ENCODE measurements around the gene LRRK1. TPM values are rescaled to one million over a fixed set of nuclear protein-coding genes. Genes with fewer than 3 reads are reported as not detected.
"Not testable (repeated sequence)": the region's sequence is repeated elsewhere in the genome, so short reads cannot be mapped to it uniquely, and the experiment has no call there.

LRRK1 gene
- total RNA-seq, 1 donor from 2014 or later: 4.2 TPM

DNA sequence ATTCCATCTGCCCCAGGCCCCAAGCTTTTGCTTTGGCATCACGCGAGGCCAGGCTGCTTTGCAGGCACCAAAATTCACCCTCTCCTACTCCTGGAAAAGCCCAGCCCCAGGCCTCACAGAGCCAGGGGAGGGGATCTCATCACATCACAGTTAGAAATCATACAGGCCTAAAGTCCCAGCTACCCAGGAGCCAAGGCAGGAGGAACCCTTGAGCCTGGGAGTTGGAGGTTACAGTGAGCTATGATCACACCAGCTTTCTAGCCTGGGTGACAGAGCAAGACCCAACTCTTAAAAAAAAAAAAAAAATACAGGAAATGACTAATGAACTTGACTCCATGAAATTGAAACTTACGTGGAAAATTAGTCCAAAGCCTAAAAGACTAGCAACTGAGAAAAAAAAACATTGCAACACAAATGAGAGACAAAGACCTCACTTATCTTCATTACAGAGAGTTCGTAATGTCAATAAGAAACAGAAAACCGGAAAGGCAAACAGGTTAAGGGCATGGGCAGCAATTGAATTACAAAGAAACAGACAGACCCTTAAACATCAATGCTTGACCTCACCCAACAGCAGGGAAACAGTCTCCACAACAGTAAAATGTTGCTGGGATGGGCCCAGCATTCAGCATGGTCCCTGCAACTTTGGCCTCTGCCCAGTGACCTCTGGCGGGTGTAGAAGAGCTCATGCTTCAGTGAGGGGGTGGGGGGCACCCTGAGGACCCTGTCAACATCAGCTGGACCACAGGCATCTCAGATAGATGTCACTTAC, 151.5 kb downstream of the LRRK1 start:
- TF ChIP-seq, protein P1, sequence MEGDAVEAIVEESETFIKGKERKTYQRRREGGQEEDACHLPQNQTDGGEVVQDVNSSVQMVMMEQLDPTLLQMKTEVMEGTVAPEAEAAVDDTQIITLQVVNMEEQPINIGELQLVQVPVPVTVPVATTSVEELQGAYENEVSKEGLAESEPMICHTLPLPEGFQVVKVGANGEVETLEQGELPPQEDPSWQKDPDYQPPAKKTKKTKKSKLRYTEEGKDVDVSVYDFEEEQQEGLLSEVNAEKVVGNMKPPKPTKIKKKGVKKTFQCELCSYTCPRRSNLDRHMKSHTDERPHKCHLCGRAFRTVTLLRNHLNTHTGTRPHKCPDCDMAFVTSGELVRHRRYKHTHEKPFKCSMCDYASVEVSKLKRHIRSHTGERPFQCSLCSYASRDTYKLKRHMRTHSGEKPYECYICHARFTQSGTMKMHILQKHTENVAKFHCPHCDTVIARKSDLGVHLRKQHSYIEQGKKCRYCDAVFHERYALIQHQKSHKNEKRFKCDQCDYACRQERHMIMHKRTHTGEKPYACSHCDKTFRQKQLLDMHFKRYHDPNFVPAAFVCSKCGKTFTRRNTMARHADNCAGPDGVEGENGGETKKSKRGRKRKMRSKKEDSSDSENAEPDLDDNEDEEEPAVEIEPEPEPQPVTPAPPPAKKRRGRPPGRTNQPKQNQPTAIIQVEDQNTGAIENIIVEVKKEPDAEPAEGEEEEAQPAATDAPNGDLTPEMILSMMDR (IDR thresholded peaks at IDR 0.05; ENCODE audit: insufficient read depth, low read length, severe bottlenecking): no peak
- peaks cover 2% of the 10 kb centered on the region for H3K36me3 ChIP-seq (ENCODE audit: control insufficient read depth, insufficient read depth, low read length)
- FAIRE-seq (no peak), DNase-seq (ENCODE audit: low read depth) (peak; percentile 90)
- no peak overlapping the region for H3K4me3 ChIP-seq (ENCODE audit: low read depth, low read length)
- no peaks in the 10 kb centered on the region for H3K27me3 ChIP-seq (ENCODE audit: control insufficient read depth, insufficient read depth, low read length)

DNA sequence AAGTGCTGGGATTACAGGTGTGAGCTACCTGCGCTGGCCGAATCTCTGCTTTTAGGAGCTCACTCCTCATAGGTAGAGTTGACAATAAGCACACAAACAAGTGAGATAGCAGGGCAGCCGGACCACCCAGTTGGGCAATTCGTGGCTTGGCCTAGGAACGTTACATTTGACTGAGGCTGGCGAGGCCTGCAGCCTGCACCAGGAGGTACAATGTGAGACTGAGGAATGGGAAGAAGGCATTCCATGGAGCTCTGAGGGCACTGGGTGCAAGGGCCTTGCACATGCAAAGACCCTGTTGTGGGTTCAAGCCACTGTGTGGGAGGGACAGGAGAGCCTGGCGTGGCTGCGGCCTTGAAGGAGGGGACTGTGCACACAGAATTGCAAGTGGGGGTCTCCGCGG, 152.5 kb downstream of the LRRK1 start:
- FAIRE-seq (no peak), DNase-seq (ENCODE audit: low read depth) (no peak)
- no peaks in the 10 kb centered on the region for H3K27me3 ChIP-seq (ENCODE audit: control insufficient read depth, insufficient read depth, low read length)
- H3K36me3 ChIP-seq (ENCODE audit: control insufficient read depth, insufficient read depth, low read length): peaks cover 1% of the 10 kb centered on the region
- TF ChIP-seq, protein P1 (IDR thresholded peaks at IDR 0.05; ENCODE audit: insufficient read depth, low read length, severe bottlenecking): no peak
- H3K4me3 ChIP-seq (ENCODE audit: low read depth, low read length): no peak overlapping the region

DNA sequence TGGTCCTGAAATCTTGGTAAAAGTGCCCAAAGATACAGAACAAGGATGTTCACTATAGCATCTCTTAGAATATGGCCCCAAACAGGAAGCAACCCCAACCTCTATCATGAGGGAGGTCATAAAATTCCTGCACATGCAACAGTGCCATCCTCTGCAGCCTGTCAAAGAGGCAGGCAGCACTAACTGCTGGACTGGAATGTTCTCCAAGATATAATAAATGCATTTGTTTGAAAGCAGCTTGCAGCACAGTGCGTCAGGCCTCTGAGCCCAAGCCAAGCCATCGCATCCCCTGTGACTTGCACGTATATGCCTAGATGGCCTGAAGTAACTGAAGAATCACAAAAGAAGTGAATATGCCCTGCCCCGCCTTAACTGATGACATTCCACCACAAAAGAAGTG, 153.1 kb downstream of the LRRK1 start:
- not testable (repeated sequence) for FAIRE-seq; H3K4me3 ChIP-seq (ENCODE audit: low read depth, low read length); H3K27me3 ChIP-seq (ENCODE audit: control insufficient read depth, insufficient read depth, low read length); DNase-seq (ENCODE audit: low read depth); H3K36me3 ChIP-seq (ENCODE audit: control insufficient read depth, insufficient read depth, low read length)

DNA sequence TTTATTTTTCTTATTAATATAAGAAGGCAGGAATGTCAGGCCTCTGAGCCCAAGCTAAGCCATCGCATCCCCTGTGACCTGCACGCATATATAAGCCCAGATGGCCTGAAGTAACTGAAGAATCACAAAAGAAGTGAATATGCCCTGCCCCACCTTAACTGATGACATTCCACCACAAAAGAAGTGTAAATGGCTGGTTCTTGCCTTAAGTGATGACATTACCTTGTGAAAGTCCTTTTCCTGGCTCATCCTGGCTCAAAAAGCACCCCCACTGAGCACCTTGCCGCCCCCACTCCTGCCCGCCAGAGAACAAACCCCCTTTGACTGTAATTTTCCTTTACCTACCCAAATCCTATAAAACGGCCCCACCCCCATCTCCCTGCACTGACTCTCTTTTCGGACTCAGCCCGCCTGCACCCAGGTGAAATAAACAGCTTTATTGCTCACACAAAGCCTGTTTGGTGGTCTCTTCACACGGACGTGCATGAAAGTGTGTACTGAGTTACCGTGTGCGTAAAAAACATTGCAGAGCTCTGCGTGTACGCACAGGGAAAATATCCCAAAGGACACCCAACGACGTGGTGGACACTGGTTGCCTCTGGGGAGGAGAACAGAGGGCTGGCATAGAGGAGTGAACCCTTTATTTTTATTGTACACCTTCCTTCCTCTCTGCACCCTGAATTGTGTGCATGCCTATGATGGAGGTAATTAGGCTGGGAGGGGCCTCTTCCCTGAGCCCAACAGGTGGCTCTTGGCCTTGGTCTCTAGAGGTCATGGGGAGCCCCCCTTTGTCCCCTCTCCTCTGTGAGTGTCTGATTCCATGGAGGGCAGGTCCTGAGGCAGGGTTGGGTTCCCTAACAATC, 158.9 kb downstream of the LRRK1 start:
- not testable (repeated sequence) for DNase-seq (ENCODE audit: low read depth); H3K36me3 ChIP-seq (ENCODE audit: control insufficient read depth, insufficient read depth, low read length); H3K27me3 ChIP-seq (ENCODE audit: control insufficient read depth, insufficient read depth, low read length); FAIRE-seq; H3K4me3 ChIP-seq (ENCODE audit: low read depth, low read length)

DNA sequence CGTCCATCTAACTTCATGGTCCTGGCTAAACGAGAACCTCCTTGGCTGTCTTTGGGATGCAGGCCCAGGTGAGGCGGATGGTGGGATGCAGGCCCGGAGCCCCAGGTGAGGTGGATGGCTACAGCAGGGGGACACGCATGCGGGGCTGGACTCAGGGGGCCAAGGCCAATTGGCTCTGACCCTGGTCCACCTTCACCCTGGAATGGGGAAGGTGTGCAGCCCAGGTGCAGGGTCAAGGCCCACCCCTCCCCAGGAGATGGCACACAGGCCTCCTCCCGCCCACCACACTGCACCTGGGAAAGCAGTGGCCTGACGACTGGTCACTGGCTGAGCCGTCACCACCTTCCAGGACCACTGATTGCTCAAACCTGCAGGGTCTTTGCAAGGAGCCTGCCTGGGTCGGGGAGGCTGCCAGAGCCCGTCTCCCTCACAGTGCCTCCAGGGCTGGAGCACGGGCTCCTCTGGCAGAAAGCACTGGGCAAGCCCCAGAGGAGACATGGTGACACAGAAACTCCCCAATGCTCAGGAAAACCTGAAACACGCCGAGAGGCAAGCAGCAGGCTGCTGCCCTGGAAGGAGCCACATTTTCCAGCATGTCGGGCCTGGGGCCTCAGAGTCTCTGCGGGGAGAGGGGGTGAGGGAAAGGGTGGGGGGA, 159.6 kb downstream of the LRRK1 start:
- Histone ChIP-seq H3K4me3 (ENCODE audit: low read depth, low read length) (no peak overlapping the region), H3K27me3 (ENCODE audit: control insufficient read depth, insufficient read depth, low read length) (peaks cover 1% of the 10 kb centered on the region), H3K36me3 (ENCODE audit: control insufficient read depth, insufficient read depth, low read length) (no peaks in the 10 kb centered on the region)
- TF ChIP-seq, protein P1 (IDR thresholded peaks at IDR 0.05; ENCODE audit: insufficient read depth, low read length, severe bottlenecking): no peak
- FAIRE-seq (no peak), DNase-seq (ENCODE audit: low read depth) (no peak)

DNA sequence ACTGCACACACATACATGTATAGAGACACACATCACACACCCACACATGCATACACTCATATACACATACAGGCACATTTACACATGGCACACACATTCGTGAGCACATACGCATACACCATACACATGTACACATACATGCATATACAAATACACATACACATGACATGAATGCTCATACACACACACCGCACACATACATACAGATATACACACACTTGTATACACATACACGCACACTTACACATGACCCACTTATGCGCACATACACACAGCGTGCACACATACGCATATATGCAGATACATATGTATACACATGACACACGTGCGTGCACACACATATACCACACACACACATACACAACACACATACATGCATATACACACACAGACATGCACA, 162.7 kb downstream of the LRRK1 start:
- Histone ChIP-seq H3K4me3 (ENCODE audit: low read depth, low read length) (no peak overlapping the region), H3K36me3 (ENCODE audit: control insufficient read depth, insufficient read depth, low read length) (no peaks in the 10 kb centered on the region), H3K27me3 (ENCODE audit: control insufficient read depth, insufficient read depth, low read length) (peaks cover 1% of the 10 kb centered on the region)
- TF ChIP-seq, protein P1 (IDR thresholded peaks at IDR 0.05; ENCODE audit: insufficient read depth, low read length, severe bottlenecking): no peak
- DNase-seq (ENCODE audit: low read depth): no peak
- FAIRE-seq: no peak

Measured in bronchial epithelial cell (primary cell).